Endodermal cell (in vitro differentiated cells): ENCODE data around the gene C1orf210. TPM values are rescaled to one million over a fixed set of nuclear protein-coding genes. Genes with fewer than 3 reads are reported as not detected.

Experiments
- DNase-seq: peaks from one replicate; pipeline ENCODE4 v3.0.0-alpha.2; 2017
- H3K27ac ChIP-seq: 2 replicates; pipeline ENCODE4 v1.5.1; 2013; ENCODE audit warnings: mild to moderate bottlenecking, low read depth, low read length, moderate library complexity
- H3K27me3 ChIP-seq: 2 replicates; pipeline ENCODE4 v1.6.1; 2013; ENCODE audit warnings: mild to moderate bottlenecking, low read length, moderate library complexity; ENCODE audit not compliant: insufficient read depth, control insufficient read depth, poor library complexity, severe bottlenecking
- H3K36me3 ChIP-seq: 2 replicates; pipeline ENCODE4 v1.7.0; 2013; ENCODE audit warnings: mild to moderate bottlenecking, low read length, moderate library complexity; ENCODE audit not compliant: control insufficient read depth, insufficient read depth
- H3K4me1 ChIP-seq: one replicate; pipeline ENCODE4 v1.7.0; 2013; ENCODE audit warnings: low read length; ENCODE audit not compliant: control insufficient read depth, insufficient read depth
- H3K4me3 ChIP-seq: 2 replicates; pipeline ENCODE4 v1.5.1; 2013; ENCODE audit warnings: mild to moderate bottlenecking, low read length, moderate library complexity
- H3K9ac ChIP-seq: 2 replicates; pipeline ENCODE4 v1.6.1; 2013; ENCODE audit warnings: mild to moderate bottlenecking, low read length, moderate library complexity; ENCODE audit not compliant: poor library complexity, severe bottlenecking; ENCODE audit errors: extremely low read depth
- H3K9me3 ChIP-seq: 2 replicates; pipeline ENCODE4 v1.6.1; 2013; ENCODE audit warnings: mild to moderate bottlenecking, low read length, moderate library complexity; ENCODE audit not compliant: control insufficient read depth
- H3K27ac Mint-ChIP-seq: 2 replicates; pipeline ENCODE4 v1.8.0; 2020; ENCODE audit warnings: mixed read lengths
- H3K27me3 Mint-ChIP-seq: 2 replicates; pipeline ENCODE4 v1.8.0; 2021; ENCODE audit warnings: mild to moderate bottlenecking, mixed read lengths; ENCODE audit not compliant: insufficient read depth
- H3K36me3 Mint-ChIP-seq: 2 replicates; pipeline ENCODE4 v1.8.0; 2020; ENCODE audit warnings: low read depth, mixed read lengths
- H3K4me1 Mint-ChIP-seq: 2 replicates; pipeline ENCODE4 v1.8.0; 2020; ENCODE audit warnings: mixed read lengths
- H3K4me3 Mint-ChIP-seq: 2 replicates; pipeline ENCODE4 v1.8.0; 2020; ENCODE audit warnings: mild to moderate bottlenecking, moderate library complexity, mixed read lengths
- H3K9me3 Mint-ChIP-seq: 2 replicates; pipeline ENCODE4 v1.8.0; 2020; ENCODE audit warnings: mild to moderate bottlenecking, mixed read lengths
- CTCF ChIP-seq: fragments of 200-600 bp; sonication (generic); conservative IDR thresholded peaks from 2 replicates; pipeline ENCODE4 v1.5.0; 2021; ENCODE audit warnings: antibody characterized with exemption, mild to moderate bottlenecking
- WGBS, 2 experiments: methylation state at CpG; one replicate each; pipeline versions ENCODE4 v1.1.5 to v1.1.7; 2013; ENCODE audit warnings: missing lambda C conversion rate in 2 of 2, mixed read lengths in 1 of 2; ENCODE audit not compliant: insufficient coverage in 1 of 2, insufficient read length in 1 of 2; 5-methylcytosine and 5-hydroxymethylcytosine counted together
- total RNA-seq, 2 donors: library from RNA; stranded (reverse); fragmentation: NEBNext Ultra II Directional in 1 of 2; extraction: Animal tissue kit (Norgen Biotek cat#: 25700) in 1 of 2; gene quantifications; 2 replicates in 1 of 2; 3 replicates in 1 of 2; pipeline ENCODE4 v1.2.1, GENCODE V29; 2021

The C1orf210 gene
- total RNA-seq, 2 donors from 2014 or later: 9.7 to 17.9 TPM

DNA sequence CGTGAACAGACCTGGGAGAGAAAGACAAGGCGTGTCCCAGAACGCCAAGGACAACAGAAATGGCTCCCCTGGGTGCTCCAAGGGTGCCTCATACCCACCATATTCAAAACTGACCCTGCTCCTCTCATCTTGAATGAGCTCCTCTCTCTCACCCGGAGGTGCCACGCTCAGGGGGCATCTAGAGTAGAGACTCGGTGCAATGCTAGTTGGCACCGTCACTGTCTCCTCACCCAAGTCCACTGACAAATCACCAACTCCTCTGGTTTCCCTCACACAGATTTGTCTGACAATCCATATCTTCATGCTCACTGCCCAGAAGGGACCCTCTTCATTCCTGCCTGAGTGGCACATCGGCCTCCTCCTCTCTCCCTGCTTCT is 10.6 kb downstream of the C1orf210 start:
- H3K27ac Mint-ChIP-seq: no peak overlapping the region
- peak; percentile 18 for DNase-seq

GRCh38 chr1:43274125-43274803 is 11.1 kb downstream of the C1orf210 start:
- H3K27me3 ChIP-seq: no peaks in the 10 kb centered on the region
- no peak overlapping the region for H3K27ac Mint-ChIP-seq
- H3K36me3 Mint-ChIP-seq: peaks cover 22% of the 10 kb centered on the region
- no peaks in the 10 kb centered on the region for H3K36me3 ChIP-seq
- TF ChIP-seq CTCF: no peak
- H3K4me3 Mint-ChIP-seq: no peak overlapping the region
- H3K4me1 Mint-ChIP-seq: peaks cover 27% of the 10 kb centered on the region
- H3K9me3 ChIP-seq: no peaks in the 10 kb centered on the region
- H3K9ac ChIP-seq: no peak overlapping the region
- no peaks in the 10 kb centered on the region for H3K4me1 ChIP-seq
- no peaks in the 10 kb centered on the region for H3K9me3 Mint-ChIP-seq
- H3K27me3 Mint-ChIP-seq: peaks cover 1% of the 10 kb centered on the region
- WGBS, 2 experiments: 81 to 88% methylated on average over 4 to 11 of the region's 11 CpGs
- no peak overlapping the region for H3K27ac ChIP-seq
- H3K4me3 ChIP-seq: no peak overlapping the region
- DNase-seq: peak; percentile 55

More for the DNA sequence above, 10.6 kb downstream of the C1orf210 start:
- no peak for TF ChIP-seq CTCF
- Mint-ChIP-seq H3K36me3 (peaks cover 23% of the 10 kb centered on the region), H3K4me1 (peaks cover 27% of the 10 kb centered on the region), H3K9me3 (no peaks in the 10 kb centered on the region), H3K27me3 (peaks cover 1% of the 10 kb centered on the region), H3K4me3 (no peak overlapping the region)
- 80 to 96% methylated on average over 3 to 8 of the region's 8 CpGs for WGBS, 2 experiments
- Histone ChIP-seq H3K27ac (no peak overlapping the region), H3K4me1 (no peaks in the 10 kb centered on the region), H3K4me3 (no peak overlapping the region), H3K36me3 (no peaks in the 10 kb centered on the region), H3K9me3 (no peaks in the 10 kb centered on the region), H3K27me3 (no peaks in the 10 kb centered on the region), H3K9ac (no peak overlapping the region)

DNA sequence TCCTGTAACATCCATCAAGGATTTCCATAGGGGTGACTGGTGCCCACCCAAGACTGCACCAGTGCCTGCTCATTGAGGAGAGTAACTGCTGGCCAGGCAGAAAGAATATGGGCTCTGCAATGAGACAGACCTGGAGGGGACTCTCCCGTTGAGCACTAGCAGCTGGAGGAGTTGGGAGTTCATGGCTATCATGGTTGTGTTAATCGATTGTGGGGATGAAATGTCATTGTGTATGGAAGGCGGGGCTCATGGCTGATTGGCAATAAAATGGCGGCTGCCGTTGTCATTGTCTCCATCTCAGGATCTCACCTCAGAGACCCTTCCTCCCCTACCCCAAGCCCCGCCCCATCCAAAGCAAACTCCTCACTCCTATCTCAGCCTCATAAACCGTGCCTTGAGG is 11.7 kb downstream of the C1orf210 start:
- H3K27ac Mint-ChIP-seq: no peak overlapping the region
- no peak for TF ChIP-seq CTCF
- DNase-seq: peak; percentile 26
- no peak overlapping the region for H3K9ac ChIP-seq
- WGBS, 2 experiments: 95% methylated on average over 6 of the region's 7 CpGs; no CpG with 5 or more reads in 1 of the 2 experiments
- peaks cover 20% of the 10 kb centered on the region for H3K36me3 Mint-ChIP-seq
- H3K27me3 ChIP-seq: no peaks in the 10 kb centered on the region
- H3K4me1 ChIP-seq: no peaks in the 10 kb centered on the region
- peaks cover 27% of the 10 kb centered on the region for H3K4me1 Mint-ChIP-seq
- H3K27ac ChIP-seq: no peak overlapping the region
- H3K4me3 ChIP-seq: no peak overlapping the region
- H3K4me3 Mint-ChIP-seq: no peak overlapping the region
- H3K27me3 Mint-ChIP-seq: peaks cover 1% of the 10 kb centered on the region
- no peaks in the 10 kb centered on the region for H3K9me3 ChIP-seq
- H3K9me3 Mint-ChIP-seq: no peaks in the 10 kb centered on the region
- no peaks in the 10 kb centered on the region for H3K36me3 ChIP-seq
